ENCODE results near the gene DYRK4.

GRCh38 chr12:4556735-4557530, 5.1 kb upstream of the DYRK4 start:
- TF ChIP-seq EZH2 (IDR thresholded peaks at IDR 0.05; ENCODE audit: borderline replicate concordance, low read length) = no peak
- no peak for TF ChIP-seq CTCF (IDR thresholded peaks at IDR 0.05; ENCODE audit: low read length)
